M059J (cell line): ENCODE results near the gene ASRGL1. TPM values are rescaled to one million over a fixed set of nuclear protein-coding genes. Genes with fewer than 3 reads are reported as not detected.
A peak's percentile ranks its signal among the peaks of the same experiment; 100 is the strongest.
"Not testable (repeated sequence)": the region's sequence is repeated elsewhere in the genome, so short reads cannot be mapped to it uniquely, and the experiment has no call there.

Experiments used
- DNase-seq: peaks from one replicate; pipeline ENCODE4 v3.0.0-alpha.2; 2012; ENCODE audit warnings: low read depth
- total RNA-seq: library from RNA; depleted of rRNA; stranded (reverse); fragments of >200 nt; shearing (Covaris generic); gene quantifications from 2 replicates; pipeline ENCODE4 v1.2.3, GENCODE V29; 2014; rRNA removed

The ASRGL1 gene
- total RNA-seq = 16.9 and 25.8 TPM in 2 replicates

GRCh38 chr11:62337303-62338181 is at the start of gene ASRGL1:
ASRGL1 (plus strand) TSS chr11:62337448; CDS start chr11:62337978, 530 bp downstream.
- peak; percentile 80 for DNase-seq

- peak; percentile 33 for DNase-seq
Measured at GRCh38 chr11:62295504-62295903, 41.7 kb upstream of the ASRGL1 start.

GRCh38 chr11:62298975-62299374 is 38.3 kb upstream of the ASRGL1 start, which contains the start of gene SCGB1D4:
SCGB1D4 (minus strand) TSS chr11:62299075; CDS start chr11:62299010, 65 bp downstream.
- DNase-seq = no peak

GRCh38 chr11:62306227-62306626 is 31.0 kb upstream of the ASRGL1 start:
- no peak for DNase-seq

- no peak for DNase-seq
Measured at GRCh38 chr11:62307950-62308349, 29.3 kb upstream of the ASRGL1 start.

- DNase-seq = no peak
Measured at GRCh38 chr11:62309991-62310390, 27.3 kb upstream of the ASRGL1 start.

- no peak for DNase-seq
Measured at GRCh38 chr11:62315431-62315830, 21.8 kb upstream of the ASRGL1 start.

- DNase-seq = no peak
Measured at GRCh38 chr11:62322524-62322923, 14.7 kb upstream of the ASRGL1 start.

GRCh38 chr11:62324731-62325556 is 12.3 kb upstream of the ASRGL1 start:
- peak; percentile 16 for DNase-seq

- not testable (repeated sequence) for DNase-seq
Measured at GRCh38 chr11:62325781-62326180, 11.5 kb upstream of the ASRGL1 start.

- not testable (repeated sequence) for DNase-seq
Measured at GRCh38 chr11:62326719-62327118, 10.5 kb upstream of the ASRGL1 start.

GRCh38 chr11:62327541-62327940 is 9.7 kb upstream of the ASRGL1 start:
- not testable (repeated sequence) for DNase-seq

GRCh38 chr11:62331264-62331663 is 6.0 kb upstream of the ASRGL1 start:
- DNase-seq = not testable (repeated sequence)

- no peak for DNase-seq
Measured at GRCh38 chr11:62333768-62334167, 3.5 kb upstream of the ASRGL1 start.

GRCh38 chr11:62336949-62337302 is 322 bp upstream of the ASRGL1 start:
- not testable (repeated sequence) for DNase-seq

- no peak for DNase-seq
Measured at GRCh38 chr11:62338218-62338617, 970 bp downstream of the ASRGL1 start.

- peak; percentile 55 for DNase-seq
Measured at GRCh38 chr11:62340269-62340901, 3.1 kb downstream of the ASRGL1 start.

- DNase-seq = no peak
Measured at GRCh38 chr11:62341588-62341987, 4.3 kb downstream of the ASRGL1 start.

- not testable (repeated sequence) for DNase-seq
Measured at GRCh38 chr11:62343646-62344190, 6.5 kb downstream of the ASRGL1 start.

GRCh38 chr11:62344210-62344609 is 7.0 kb downstream of the ASRGL1 start:
- DNase-seq = no peak

GRCh38 chr11:62345861-62346260 is 8.6 kb downstream of the ASRGL1 start:
- DNase-seq = no peak
